ENCODE data around the gene PTPRM.

The PTPRM gene

GRCh38 chr18:7566567-7567473 lies at the start of gene PTPRM:
Gene PTPRM, plus strand, starts transcription at chr18:7567316. Its CDS starts 503 bp downstream, at chr18:7567819.
- Histone ChIP-seq H3K9ac (ENCODE audit: low read length) (no peak within 1 kb of the TSS), H3K9me2 (replicated peaks; ENCODE audit: insufficient read depth, low read length) (no peaks in the 10 kb centered on the region), H3F3A (ENCODE audit: insufficient read depth) (no peaks in the 10 kb centered on the region), H3K4me3 (ENCODE audit: insufficient read depth, low read length, poor library complexity, severe bottlenecking) (no peak within 1 kb of the TSS), H3K9me3 (ENCODE audit: insufficient read depth, low read length) (no peaks in the 10 kb centered on the region), H4K20me1 (ENCODE audit: low read depth, low read length) (no peaks in the 10 kb centered on the region), H3K27me3 (ENCODE audit: low read length) (no peaks in the 10 kb centered on the region), H2AFZ (ENCODE audit: low read depth, low read length, severe bottlenecking) (no peak within 1 kb of the TSS), H3K4me2 (ENCODE audit: low read depth, low read length, poor library complexity, severe bottlenecking) (no peak within 1 kb of the TSS), H3K79me2 (ENCODE audit: insufficient read depth, low read length) (no peaks in the 10 kb centered on the region), H3K27ac (ENCODE audit: low read depth, low read length) (no peak within 1 kb of the TSS), H3K36me3 (ENCODE audit: low read length) (no peaks in the 10 kb centered on the region)
- TF ChIP-seq CTCF (IDR thresholded peaks at IDR 0.05; ENCODE audit: insufficient read depth, low read length, poor library complexity, severe bottlenecking) (no peak), EZH2phosphoT487 (conservative IDR thresholded peaks at IDR 0.05; ENCODE audit: low read length) (no peak)

GRCh38 chr18:7517852-7518251 lies 49.3 kb upstream of the PTPRM start:
- no peaks in the 10 kb centered on the region for H3F3A ChIP-seq (ENCODE audit: insufficient read depth)
- TF ChIP-seq EZH2phosphoT487 (conservative IDR thresholded peaks at IDR 0.05; ENCODE audit: low read length) (no peak), CTCF (IDR thresholded peaks at IDR 0.05; ENCODE audit: insufficient read depth, low read length, poor library complexity, severe bottlenecking) (no peak)

GRCh38 chr18:7520200-7520785 lies 46.8 kb upstream of the PTPRM start:
- no peaks in the 10 kb centered on the region for H3K9me3 ChIP-seq (ENCODE audit: insufficient read depth, low read length)
- TF ChIP-seq EZH2phosphoT487 (conservative IDR thresholded peaks at IDR 0.05; ENCODE audit: low read length): no peak
- TF ChIP-seq CTCF (IDR thresholded peaks at IDR 0.05; ENCODE audit: insufficient read depth, low read length, poor library complexity, severe bottlenecking): no peak
- H3K4me3 ChIP-seq (ENCODE audit: insufficient read depth, low read length, poor library complexity, severe bottlenecking): no peak overlapping the region
- H3K36me3 ChIP-seq (ENCODE audit: low read length): no peaks in the 10 kb centered on the region
- no peak overlapping the region for H3K9ac ChIP-seq (ENCODE audit: low read length)
- no peaks in the 10 kb centered on the region for H3K79me2 ChIP-seq (ENCODE audit: insufficient read depth, low read length)
- H2AFZ ChIP-seq (ENCODE audit: low read depth, low read length, severe bottlenecking): no peak overlapping the region
- no peaks in the 10 kb centered on the region for H3K27me3 ChIP-seq (ENCODE audit: low read length)
- H3K4me2 ChIP-seq (ENCODE audit: low read depth, low read length, poor library complexity, severe bottlenecking): no peak overlapping the region
- H4K20me1 ChIP-seq (ENCODE audit: low read depth, low read length): no peaks in the 10 kb centered on the region
- no peaks in the 10 kb centered on the region for H3F3A ChIP-seq (ENCODE audit: insufficient read depth)
- H3K27ac ChIP-seq (ENCODE audit: low read depth, low read length): no peak overlapping the region
- H3K9me2 ChIP-seq (replicated peaks; ENCODE audit: insufficient read depth, low read length): no peaks in the 10 kb centered on the region

More at GRCh38 chr18:7517852-7518251, 49.3 kb upstream of the PTPRM start:
- Histone ChIP-seq H3K27ac (ENCODE audit: low read depth, low read length) (no peak overlapping the region), H3K36me3 (ENCODE audit: low read length) (no peaks in the 10 kb centered on the region), H4K20me1 (ENCODE audit: low read depth, low read length) (no peaks in the 10 kb centered on the region), H3K79me2 (ENCODE audit: insufficient read depth, low read length) (no peaks in the 10 kb centered on the region), H3K9ac (ENCODE audit: low read length) (no peak overlapping the region), H3K9me3 (ENCODE audit: insufficient read depth, low read length) (no peaks in the 10 kb centered on the region), H3K27me3 (ENCODE audit: low read length) (no peaks in the 10 kb centered on the region), H3K4me3 (ENCODE audit: insufficient read depth, low read length, poor library complexity, severe bottlenecking) (no peak overlapping the region), H3K9me2 (replicated peaks; ENCODE audit: insufficient read depth, low read length) (no peaks in the 10 kb centered on the region), H3K4me2 (ENCODE audit: low read depth, low read length, poor library complexity, severe bottlenecking) (no peak overlapping the region), H2AFZ (ENCODE audit: low read depth, low read length, severe bottlenecking) (no peak overlapping the region)

All from SU-DHL-6 (cell line).